Measurements from ENCODE around the gene CAMTA1. TPM values are rescaled to one million over a fixed set of nuclear protein-coding genes. Genes with fewer than 3 reads are reported as not detected.

The CAMTA1 gene
- total RNA-seq, 1 experiment from 2014 or later = 82.2 TPM

DNA sequence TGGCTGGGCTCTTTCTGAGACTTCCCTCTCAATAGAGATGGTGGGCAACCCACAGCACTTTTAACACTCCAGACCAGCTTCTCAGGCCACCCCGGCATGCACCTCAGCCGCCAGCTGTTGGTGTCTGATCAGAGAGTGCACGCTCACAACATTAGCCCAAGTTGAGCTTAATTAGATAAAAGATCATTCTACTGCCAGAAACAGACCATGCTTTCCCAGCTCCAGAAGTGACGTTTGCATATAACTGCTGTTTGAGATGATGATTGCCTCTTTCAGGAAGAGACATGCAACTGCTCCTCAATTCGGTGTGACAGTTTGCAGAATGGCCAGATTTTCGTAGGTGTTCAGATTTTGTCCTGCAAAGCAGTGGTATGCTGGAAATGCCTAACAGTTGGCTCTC lies 700.6 kb downstream of the CAMTA1 start:
- no peaks in the 10 kb centered on the region for H3K36me3 ChIP-seq (ENCODE audit: control insufficient read depth, insufficient read depth, low read length)
- H3K4me1 ChIP-seq (ENCODE audit: control insufficient read depth, insufficient read depth, low read length) = no peaks in the 10 kb centered on the region
- TF ChIP-seq CTCF (IDR thresholded peaks at IDR 0.05) (no peak), TCF7L2 (IDR thresholded peaks at IDR 0.05; ENCODE audit: low read depth, low read length) (no peak), SIN3A (IDR thresholded peaks at IDR 0.05; ENCODE audit: borderline replicate concordance, insufficient read depth, low read depth, low read length) (no peak), POLR2AphosphoS5 (IDR thresholded peaks at IDR 0.05; ENCODE audit: low read depth, low read length) (no peak)
- TF ChIP-seq, protein P1, sequence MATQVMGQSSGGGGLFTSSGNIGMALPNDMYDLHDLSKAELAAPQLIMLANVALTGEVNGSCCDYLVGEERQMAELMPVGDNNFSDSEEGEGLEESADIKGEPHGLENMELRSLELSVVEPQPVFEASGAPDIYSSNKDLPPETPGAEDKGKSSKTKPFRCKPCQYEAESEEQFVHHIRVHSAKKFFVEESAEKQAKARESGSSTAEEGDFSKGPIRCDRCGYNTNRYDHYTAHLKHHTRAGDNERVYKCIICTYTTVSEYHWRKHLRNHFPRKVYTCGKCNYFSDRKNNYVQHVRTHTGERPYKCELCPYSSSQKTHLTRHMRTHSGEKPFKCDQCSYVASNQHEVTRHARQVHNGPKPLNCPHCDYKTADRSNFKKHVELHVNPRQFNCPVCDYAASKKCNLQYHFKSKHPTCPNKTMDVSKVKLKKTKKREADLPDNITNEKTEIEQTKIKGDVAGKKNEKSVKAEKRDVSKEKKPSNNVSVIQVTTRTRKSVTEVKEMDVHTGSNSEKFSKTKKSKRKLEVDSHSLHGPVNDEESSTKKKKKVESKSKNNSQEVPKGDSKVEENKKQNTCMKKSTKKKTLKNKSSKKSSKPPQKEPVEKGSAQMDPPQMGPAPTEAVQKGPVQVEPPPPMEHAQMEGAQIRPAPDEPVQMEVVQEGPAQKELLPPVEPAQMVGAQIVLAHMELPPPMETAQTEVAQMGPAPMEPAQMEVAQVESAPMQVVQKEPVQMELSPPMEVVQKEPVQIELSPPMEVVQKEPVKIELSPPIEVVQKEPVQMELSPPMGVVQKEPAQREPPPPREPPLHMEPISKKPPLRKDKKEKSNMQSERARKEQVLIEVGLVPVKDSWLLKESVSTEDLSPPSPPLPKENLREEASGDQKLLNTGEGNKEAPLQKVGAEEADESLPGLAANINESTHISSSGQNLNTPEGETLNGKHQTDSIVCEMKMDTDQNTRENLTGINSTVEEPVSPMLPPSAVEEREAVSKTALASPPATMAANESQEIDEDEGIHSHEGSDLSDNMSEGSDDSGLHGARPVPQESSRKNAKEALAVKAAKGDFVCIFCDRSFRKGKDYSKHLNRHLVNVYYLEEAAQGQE (IDR thresholded peaks at IDR 0.05; ENCODE audit: insufficient read depth in 1 of 2, low read depth in 2 of 2, low read length in 1 of 2) = no peak
- no peak for ATAC-seq
- BruUV-seq (replicated peaks) = no TSS peak
- ChIA-PET POLR2A (no interaction called here), CTCF (no interaction called here)
- in situ Hi-C loops (cut with HindIII; ENCODE audit: low pct_unique_long_range_greater_than_20kb, low sequenced_read_pairs) (no loop called here), intact Hi-C loops (cut with micrococcal nuclease; ENCODE audit: unreplicated experiment) (no loop called here)
- no peak overlapping the region for H3K27ac ChIP-seq (ENCODE audit: low read length)
- H3K4me3 ChIP-seq (ENCODE audit: low read depth in 2 of 2, low read length in 2 of 2) = no peak overlapping the region
- DNase-seq (ENCODE audit: low read depth, low spot score) = no peak
- no peaks in the 10 kb centered on the region for H3K27me3 ChIP-seq (ENCODE audit: control insufficient read depth, insufficient read depth, low read length)
- no peaks in the 10 kb centered on the region for H3K9me3 ChIP-seq (ENCODE audit: control insufficient read depth, insufficient read depth, low read depth, low read length)

- Histone ChIP-seq H3K4me1 (ENCODE audit: control insufficient read depth, insufficient read depth, low read length) (no peaks in the 10 kb centered on the region), H3K36me3 (ENCODE audit: control insufficient read depth, insufficient read depth, low read length) (no peaks in the 10 kb centered on the region), H3K9me3 (ENCODE audit: control insufficient read depth, insufficient read depth, low read depth, low read length) (no peaks in the 10 kb centered on the region), H3K4me3 (ENCODE audit: low read depth in 2 of 2, low read length in 2 of 2) (no peak overlapping the region), H3K27ac (ENCODE audit: low read length) (no peak overlapping the region), H3K27me3 (ENCODE audit: control insufficient read depth, insufficient read depth, low read length) (no peaks in the 10 kb centered on the region)
- in situ Hi-C loops (cut with HindIII; ENCODE audit: low pct_unique_long_range_greater_than_20kb, low sequenced_read_pairs) = no loop called here
- TF ChIP-seq SIN3A (IDR thresholded peaks at IDR 0.05; ENCODE audit: borderline replicate concordance, insufficient read depth, low read depth, low read length) (no peak), TCF7L2 (IDR thresholded peaks at IDR 0.05; ENCODE audit: low read depth, low read length) (no peak), CTCF (IDR thresholded peaks at IDR 0.05) (no peak), POLR2AphosphoS5 (IDR thresholded peaks at IDR 0.05; ENCODE audit: low read depth, low read length) (no peak)
- TF ChIP-seq, protein P1 (IDR thresholded peaks at IDR 0.05; ENCODE audit: insufficient read depth in 1 of 2, low read depth in 2 of 2, low read length in 1 of 2) = no peak
- POLR2A ChIA-PET = no interaction called here
- CTCF ChIA-PET = no interaction called here
- no peak for DNase-seq (ENCODE audit: low read depth, low spot score)
- no peak for ATAC-seq
- BruUV-seq (replicated peaks) = no TSS peak
- intact Hi-C loops (cut with micrococcal nuclease; ENCODE audit: unreplicated experiment) = no loop called here
Measured at GRCh38 chr1:7487766-7488474, 702.7 kb downstream of the CAMTA1 start.
